ENCODE measurements around the gene ST3GAL3. TPM values are rescaled to one million over a fixed set of nuclear protein-coding genes. Genes with fewer than 3 reads are reported as not detected.
"Not testable (repeated sequence)": the region's sequence is repeated elsewhere in the genome, so short reads cannot be mapped to it uniquely, and the experiment has no call there.

ST3GAL3 gene
- total and polyA plus RNA-seq, 7 donors = 22.2 to 53.2 (median 44.5) TPM

DNA sequence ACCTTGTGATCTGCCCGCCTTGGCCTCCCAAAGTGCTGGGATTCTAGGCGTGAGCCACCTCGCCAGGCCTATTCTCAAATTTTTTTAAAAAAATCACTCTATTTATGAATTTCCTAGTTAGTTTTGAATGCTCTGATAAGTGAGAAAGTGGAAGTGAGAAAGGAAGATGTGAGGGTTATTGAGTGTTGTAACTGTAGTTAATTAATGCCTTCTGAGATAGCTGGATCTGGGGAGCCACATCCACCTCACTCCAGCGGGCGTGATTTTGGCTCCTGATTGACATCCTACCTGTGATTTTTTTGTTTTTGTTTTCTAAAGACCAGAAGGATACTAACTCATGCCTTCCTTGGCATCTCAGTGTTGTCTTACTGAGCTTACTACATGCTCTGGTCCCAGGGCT, 65.6 kb downstream of the ST3GAL3 start:
- H3K27me3 ChIP-seq (ENCODE audit: insufficient read depth in 3 of 3, low read length in 2 of 3) = no peaks in the 10 kb centered on the region
- intact Hi-C loops (cut with DNase I) = no loop called here
- no peak for ATAC-seq
- H3K27ac ChIP-seq = no peak overlapping the region
- H3K36me3 ChIP-seq (ENCODE audit: insufficient read depth in 1 of 2, low read depth in 1 of 2) = peaks cover 0 to 2% of the 10 kb centered on the region in 2 donors
- peaks cover 25% of the 10 kb centered on the region for H3K4me1 ChIP-seq
- WGBS, 3 donors = 95 to 97% (median 97%) methylated on average over 5 of the region's 5 CpGs
- H3K9me3 ChIP-seq = no peaks in the 10 kb centered on the region
- H3K4me3 ChIP-seq = no peak overlapping the region
- DNase-seq = no peak
- TF ChIP-seq, protein P1, sequence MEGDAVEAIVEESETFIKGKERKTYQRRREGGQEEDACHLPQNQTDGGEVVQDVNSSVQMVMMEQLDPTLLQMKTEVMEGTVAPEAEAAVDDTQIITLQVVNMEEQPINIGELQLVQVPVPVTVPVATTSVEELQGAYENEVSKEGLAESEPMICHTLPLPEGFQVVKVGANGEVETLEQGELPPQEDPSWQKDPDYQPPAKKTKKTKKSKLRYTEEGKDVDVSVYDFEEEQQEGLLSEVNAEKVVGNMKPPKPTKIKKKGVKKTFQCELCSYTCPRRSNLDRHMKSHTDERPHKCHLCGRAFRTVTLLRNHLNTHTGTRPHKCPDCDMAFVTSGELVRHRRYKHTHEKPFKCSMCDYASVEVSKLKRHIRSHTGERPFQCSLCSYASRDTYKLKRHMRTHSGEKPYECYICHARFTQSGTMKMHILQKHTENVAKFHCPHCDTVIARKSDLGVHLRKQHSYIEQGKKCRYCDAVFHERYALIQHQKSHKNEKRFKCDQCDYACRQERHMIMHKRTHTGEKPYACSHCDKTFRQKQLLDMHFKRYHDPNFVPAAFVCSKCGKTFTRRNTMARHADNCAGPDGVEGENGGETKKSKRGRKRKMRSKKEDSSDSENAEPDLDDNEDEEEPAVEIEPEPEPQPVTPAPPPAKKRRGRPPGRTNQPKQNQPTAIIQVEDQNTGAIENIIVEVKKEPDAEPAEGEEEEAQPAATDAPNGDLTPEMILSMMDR (IDR thresholded peaks at IDR 0.05) = no peak

DNA sequence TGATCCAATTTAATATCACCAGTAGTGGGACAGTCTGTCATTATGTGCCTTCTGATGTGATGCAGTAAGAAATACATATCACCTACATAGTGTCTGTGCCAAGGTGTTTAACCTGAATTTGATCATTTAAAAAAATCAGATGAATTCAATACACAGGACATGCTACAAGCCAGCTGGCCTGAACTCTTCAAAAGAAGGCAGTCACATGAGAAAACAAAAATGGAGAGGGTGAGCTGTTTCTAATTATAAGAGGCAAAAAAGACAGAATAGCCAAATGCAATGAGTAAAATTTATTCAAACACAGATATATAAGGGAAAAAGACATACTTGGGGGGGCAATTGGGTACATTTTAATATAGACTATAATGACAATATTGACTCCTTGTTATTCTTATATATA, 66.5 kb downstream of the ST3GAL3 start:
- TF ChIP-seq, protein P1 (IDR thresholded peaks at IDR 0.05) = no peak
- H3K36me3 ChIP-seq (ENCODE audit: insufficient read depth in 1 of 2, low read depth in 1 of 2) = peaks cover 0 to 2% of the 10 kb centered on the region in 2 donors
- no peak for ATAC-seq
- no peak overlapping the region for H3K27ac ChIP-seq
- no peak for DNase-seq
- peaks cover 25% of the 10 kb centered on the region for H3K4me1 ChIP-seq
- H3K9me3 ChIP-seq = no peaks in the 10 kb centered on the region
- H3K27me3 ChIP-seq (ENCODE audit: insufficient read depth in 3 of 3, low read length in 2 of 3) = no peaks in the 10 kb centered on the region
- H3K4me3 ChIP-seq = no peak overlapping the region
- intact Hi-C loops (cut with DNase I) = no loop called here

DNA sequence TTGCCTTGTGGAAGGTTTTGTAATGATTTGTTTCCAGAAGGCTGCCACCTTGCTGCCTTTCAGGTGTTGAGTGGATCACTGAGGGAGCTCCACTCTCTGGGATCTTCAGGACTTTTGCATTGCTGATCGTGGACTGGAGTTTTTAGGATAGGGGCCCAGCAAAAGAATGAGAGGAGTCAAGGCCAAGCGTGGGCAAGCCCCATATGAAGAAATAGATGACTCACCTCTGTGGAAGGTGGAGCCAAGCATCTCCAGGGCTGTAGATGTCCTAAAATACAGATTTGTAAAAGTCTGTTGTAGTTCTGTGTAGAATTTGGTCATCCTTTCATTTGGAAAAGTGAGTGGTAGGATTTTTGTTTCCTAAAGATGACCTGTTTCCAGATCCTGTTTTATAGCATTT, 67.0 kb downstream of the ST3GAL3 start:
- H3K4me1 ChIP-seq = peaks cover 25% of the 10 kb centered on the region
- TF ChIP-seq, protein P1 (IDR thresholded peaks at IDR 0.05) = no peak
- ATAC-seq (peak in 3 of 4 donors; percentile 40 to 60 (median 57)), DNase-seq (no peak)
- no peak overlapping the region for H3K4me3 ChIP-seq
- H3K36me3 ChIP-seq (ENCODE audit: insufficient read depth in 1 of 2, low read depth in 1 of 2) = peaks cover 0 to 2% of the 10 kb centered on the region in 2 donors
- H3K27me3 ChIP-seq (ENCODE audit: insufficient read depth in 3 of 3, low read length in 2 of 3) = no peaks in the 10 kb centered on the region
- no peaks in the 10 kb centered on the region for H3K9me3 ChIP-seq
- 83 to 88% (median 84%) methylated on average over 2 of the region's 2 CpGs for WGBS, 3 donors
- H3K27ac ChIP-seq = no peak overlapping the region
- intact Hi-C loops (cut with DNase I) = no loop called here

DNA sequence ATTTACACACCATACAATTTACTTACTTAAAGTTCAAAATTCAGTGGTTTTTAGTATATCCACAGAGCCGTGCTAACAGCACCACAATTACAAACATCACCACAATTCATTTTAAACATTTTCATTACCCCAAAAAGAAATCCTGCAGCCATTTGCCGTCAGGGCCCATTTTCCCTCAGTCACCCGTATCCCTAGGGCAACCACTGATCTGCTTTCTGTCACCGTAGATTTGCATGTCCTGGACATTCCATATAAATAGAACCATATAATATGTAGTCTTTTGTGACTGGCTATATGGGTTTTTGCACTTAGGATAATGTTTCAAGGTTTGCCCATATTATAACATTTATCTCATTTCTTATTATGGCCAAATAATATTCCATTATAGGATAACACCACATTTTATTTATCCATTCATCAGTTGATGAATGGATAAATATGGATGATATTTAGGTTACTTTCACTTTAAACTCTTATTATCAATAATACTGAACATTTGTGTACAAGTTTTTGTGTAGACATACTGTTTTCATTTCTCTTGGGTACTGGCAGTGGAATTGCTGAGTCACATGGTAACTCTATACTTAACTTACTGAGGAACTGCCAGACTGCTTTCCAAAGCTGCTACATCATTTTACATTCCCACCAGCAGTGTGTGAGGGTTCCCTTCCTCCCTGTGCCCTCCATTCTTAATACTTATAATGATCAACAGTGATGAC, 68.9 kb downstream of the ST3GAL3 start:
- peak; percentile 89 to 96 (median 94) for ATAC-seq
- Histone ChIP-seq H3K4me3 (no peak overlapping the region), H3K4me1 (peaks cover 29% of the 10 kb centered on the region), H3K27ac (peak overlapping the region; percentile 69), H3K9me3 (peaks cover 7% of the 10 kb centered on the region), H3K27me3 (ENCODE audit: insufficient read depth in 3 of 3, low read length in 2 of 3) (no peaks in the 10 kb centered on the region), H3K36me3 (ENCODE audit: insufficient read depth in 1 of 2, low read depth in 1 of 2) (peaks cover 0 to 2% of the 10 kb centered on the region in 2 donors)
- DNase-seq = no peak
- TF ChIP-seq, protein P1 (IDR thresholded peaks at IDR 0.05) = no peak
- intact Hi-C loops (cut with DNase I) = no loop called here
- 82 to 94% (median 85%) methylated on average over 4 of the region's 4 CpGs for WGBS, 3 donors

DNA sequence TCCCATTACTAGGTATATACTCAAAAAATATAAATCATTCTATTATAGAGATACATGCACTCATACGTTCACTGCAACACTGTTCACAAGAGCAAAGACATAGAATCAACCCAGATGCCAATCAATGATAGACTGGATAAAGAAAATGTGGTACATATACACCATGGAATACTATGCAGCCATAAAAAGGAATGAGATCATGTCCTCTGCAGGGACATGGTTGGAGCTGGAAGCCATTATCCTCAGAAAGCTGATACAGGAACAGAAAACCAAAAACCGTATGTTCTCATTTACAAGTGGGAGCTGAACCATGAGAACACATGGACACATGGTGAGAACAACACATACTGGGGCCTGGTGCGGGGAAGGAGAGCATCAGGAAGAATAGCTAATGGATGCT, 70.6 kb downstream of the ST3GAL3 start:
- H3K27ac ChIP-seq; ATAC-seq; intact Hi-C loops (cut with DNase I); H3K4me3 ChIP-seq; H3K27me3 ChIP-seq (ENCODE audit: insufficient read depth in 3 of 3, low read length in 2 of 3); H3K9me3 ChIP-seq; H3K36me3 ChIP-seq (ENCODE audit: insufficient read depth in 1 of 2, low read depth in 1 of 2); DNase-seq: not testable (repeated sequence)
- WGBS, 3 donors = 93 to 98% (median 95%) methylated on average over 3 of the region's 3 CpGs
- peaks cover 33% of the 10 kb centered on the region for H3K4me1 ChIP-seq

Measured in psoas muscle (tissue), 8 donors.